NT2/D1 (cell line): ENCODE results near the gene TMEM114.

Experiments used
- SUZ12 ChIP-seq: IDR thresholded peaks from 2 replicates; pipeline ENCODE4 v1.6.1; 2011; ENCODE audit not compliant: insufficient read length, insufficient read depth; ENCODE audit errors: extremely low read depth
- YY1 ChIP-seq: IDR thresholded peaks from 2 replicates; pipeline ENCODE4 v1.6.1; 2011; ENCODE audit not compliant: insufficient read length, insufficient read depth
- ZNF274 ChIP-seq: IDR thresholded peaks from 2 replicates; pipeline ENCODE4 v1.6.1; 2011; ENCODE audit warnings: mild to moderate bottlenecking, low read depth, low read length

- TF ChIP-seq YY1 (no peak), ZNF274 (no peak), SUZ12 (no peak)
Measured at GRCh38 chr16:8543258-8543657, 47.1 kb downstream of the TMEM114 start.
